Epidermal melanocyte (primary cell): ENCODE measurements around the gene MRPS6.

Experiments
- DNase-seq: peaks from one replicate; pipeline ENCODE4 v3.0.0; 2011; ENCODE audit warnings: low spot score; ENCODE audit not compliant: insufficient read length

The MRPS6 gene

GRCh38 chr21:34071683-34072082 lies 1.7 kb upstream of the MRPS6 start:
- DNase-seq = no peak

- DNase-seq = no peak
Observed at GRCh38 chr21:34072145-34073031, 990 bp upstream of the MRPS6 start.

DNA sequence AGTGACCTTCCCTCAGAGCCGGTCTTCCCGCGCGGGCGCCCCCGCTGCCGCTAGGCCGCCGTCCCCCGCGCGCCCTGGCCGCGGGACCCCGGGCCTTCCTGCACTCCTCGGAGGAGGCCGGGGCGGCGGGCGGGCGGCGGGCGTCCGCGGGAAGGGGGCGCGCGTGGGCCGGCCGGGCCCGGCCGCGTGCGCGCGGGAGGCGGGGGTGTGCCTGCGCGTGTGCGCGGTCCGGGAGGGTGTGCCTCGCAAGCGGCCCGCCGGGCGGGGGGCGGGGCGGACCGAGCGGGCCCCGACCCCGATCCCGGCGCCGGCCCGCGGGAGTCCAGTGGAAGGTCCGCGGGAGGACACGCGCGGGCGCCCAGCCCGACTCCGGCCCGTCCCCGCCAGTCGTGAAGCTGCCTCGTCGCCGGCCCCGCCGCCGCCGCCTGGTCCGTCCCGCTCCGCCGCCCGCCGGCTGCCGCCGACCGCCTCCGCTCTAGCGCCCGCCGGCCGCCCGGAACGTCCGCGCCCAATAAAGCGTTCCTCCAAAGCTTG lies 438 bp downstream of the MRPS6 start:
- DNase-seq = no peak

GRCh38 chr21:34074283-34075090 lies 1.1 kb downstream of the MRPS6 start:
- DNase-seq = no peak

GRCh38 chr21:34075091-34075425 lies 1.7 kb downstream of the MRPS6 start:
- no peak for DNase-seq

GRCh38 chr21:34075760-34076660 lies 2.6 kb downstream of the MRPS6 start:
- DNase-seq = no peak

GRCh38 chr21:34076835-34077234 lies 3.5 kb downstream of the MRPS6 start:
- DNase-seq = no peak

GRCh38 chr21:34077888-34078287 lies 4.5 kb downstream of the MRPS6 start:
- no peak for DNase-seq

GRCh38 chr21:34078915-34079314 lies 5.5 kb downstream of the MRPS6 start:
- DNase-seq = no peak

GRCh38 chr21:34080710-34081109 lies 7.3 kb downstream of the MRPS6 start:
- no peak for DNase-seq

DNA sequence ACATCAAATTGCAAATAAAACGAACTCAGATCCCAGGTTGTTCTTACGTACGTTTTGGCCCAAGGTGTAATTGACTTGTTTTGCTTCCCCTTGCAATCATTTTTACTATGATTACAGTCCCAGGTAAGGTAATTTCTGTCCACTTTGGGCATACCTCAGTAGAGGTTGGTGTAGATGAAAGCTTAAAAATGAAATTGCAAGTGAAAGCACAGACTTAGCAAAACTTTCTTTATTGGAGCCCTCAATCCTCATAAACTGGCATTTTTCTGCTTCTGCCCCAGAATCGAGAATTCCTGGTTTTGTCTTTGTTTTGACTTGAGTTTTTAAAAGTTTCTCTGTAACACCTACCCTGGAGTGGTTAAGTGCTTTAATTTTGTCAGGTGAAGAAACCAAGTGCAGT lies 9.4 kb downstream of the MRPS6 start:
- no peak for DNase-seq

GRCh38 chr21:34083357-34083756 lies 10.0 kb downstream of the MRPS6 start:
- DNase-seq = no peak

GRCh38 chr21:34085129-34085528 lies 11.8 kb downstream of the MRPS6 start:
- no peak for DNase-seq

DNA sequence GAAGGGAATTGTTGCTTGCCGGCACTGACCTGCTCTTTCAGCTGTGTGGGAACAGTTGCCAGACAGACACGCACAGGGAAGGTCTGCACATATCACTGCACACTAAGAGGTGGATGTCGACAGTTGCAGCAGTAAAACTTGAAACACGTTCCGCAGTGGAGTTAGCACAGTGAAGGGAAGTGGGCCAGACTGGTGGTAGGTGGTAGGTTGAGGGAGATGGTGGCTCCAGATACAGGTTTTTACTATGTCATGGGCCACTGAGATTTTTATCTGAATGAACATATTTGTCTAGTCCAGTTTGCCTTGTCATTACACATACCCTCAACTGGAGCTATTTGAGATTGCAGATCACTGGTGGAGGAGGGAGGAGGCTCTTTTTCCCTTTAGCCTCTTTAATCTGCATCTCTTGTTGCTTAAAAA lies 13.5 kb downstream of the MRPS6 start:
- DNase-seq = no peak

DNA sequence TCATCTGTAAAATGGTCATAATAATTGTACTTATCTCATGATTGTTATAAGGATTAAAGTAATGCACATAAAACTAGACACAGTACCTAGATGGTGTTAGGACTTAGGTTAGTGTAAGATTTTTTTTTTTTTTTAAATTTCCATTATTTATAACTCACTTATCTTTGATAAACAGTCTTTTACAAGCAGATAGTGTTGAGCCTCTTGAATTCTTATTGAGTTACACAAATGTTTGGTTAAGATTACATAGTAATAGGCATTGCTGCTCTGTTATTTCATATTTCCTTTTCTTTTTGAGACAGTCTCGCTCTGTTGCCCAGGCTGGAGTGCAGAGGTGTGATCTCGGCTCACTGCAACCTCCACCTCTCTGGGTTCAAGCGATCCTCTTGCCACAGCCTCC lies 15.4 kb downstream of the MRPS6 start:
- DNase-seq = no peak

DNA sequence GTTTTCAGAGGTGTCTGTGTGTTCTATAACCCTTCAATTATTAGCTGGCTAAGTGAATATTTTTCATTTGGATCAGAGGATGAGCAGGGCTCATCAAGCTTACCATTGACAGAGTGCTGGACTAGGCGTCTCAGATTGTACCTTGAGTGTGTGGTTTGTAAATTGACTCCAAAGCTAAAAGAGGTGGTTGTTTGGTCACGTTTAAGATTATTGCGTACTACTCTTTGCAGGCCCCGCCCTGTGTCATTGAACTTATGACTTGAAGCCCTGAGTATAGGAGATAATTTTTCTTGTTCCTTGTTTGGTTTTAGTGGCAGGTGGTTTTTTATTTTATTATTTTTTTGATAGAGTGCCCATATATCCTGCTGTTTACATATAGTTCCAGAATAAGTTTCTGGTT lies 17.7 kb downstream of the MRPS6 start:
- DNase-seq = no peak

DNA sequence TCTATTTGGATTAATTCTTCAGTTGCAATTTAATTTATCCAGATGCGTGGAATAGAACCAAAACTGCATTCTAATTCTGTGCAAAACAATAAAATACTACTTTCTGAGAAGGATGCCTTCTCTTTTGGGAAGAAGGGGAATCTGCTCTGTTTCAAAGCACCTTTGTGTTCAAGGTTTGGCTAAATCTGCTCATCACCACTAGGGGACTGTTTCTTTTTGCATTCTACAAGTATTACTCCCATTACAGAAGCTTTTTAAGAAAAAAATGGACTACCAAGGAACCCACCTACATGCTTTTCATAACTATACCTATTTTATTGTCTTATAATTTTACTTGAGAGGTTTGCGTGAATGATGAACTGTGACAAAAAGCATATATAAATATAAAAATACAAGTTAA lies 18.2 kb downstream of the MRPS6 start:
- DNase-seq = no peak

DNA sequence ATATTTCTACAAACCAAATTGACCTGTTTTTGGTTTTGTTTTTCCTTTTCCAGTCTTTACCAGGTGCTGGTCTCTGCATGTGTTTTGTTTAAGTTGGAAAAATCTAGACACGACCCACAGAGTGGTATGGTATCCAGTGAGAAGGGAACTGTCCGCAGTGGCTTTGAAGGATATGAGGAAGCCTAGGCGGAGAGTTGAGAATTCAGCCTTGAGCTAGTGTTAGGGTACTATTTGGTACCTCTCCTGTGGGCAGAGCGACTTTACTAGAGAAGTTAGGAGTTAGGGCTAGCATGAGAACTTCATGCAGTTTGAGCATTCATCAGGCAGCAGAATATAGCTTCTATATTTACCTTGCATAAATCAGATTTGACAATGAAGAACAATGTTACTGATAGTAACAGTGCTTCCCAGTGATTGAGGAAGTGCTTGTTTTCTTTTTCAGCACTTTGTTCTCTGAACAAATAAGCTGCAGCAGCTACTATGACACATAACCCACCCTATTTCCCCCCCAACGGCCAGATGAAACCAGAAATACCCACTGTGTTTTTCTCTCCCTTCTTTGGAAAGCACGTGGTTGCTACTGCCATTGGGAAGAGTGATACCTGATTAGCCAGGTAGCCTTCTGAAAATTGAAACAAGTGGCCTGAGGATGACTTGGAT lies 19.0 kb downstream of the MRPS6 start:
- no peak for DNase-seq

GRCh38 chr21:34093083-34093482 lies 19.7 kb downstream of the MRPS6 start:
- DNase-seq = no peak

DNA sequence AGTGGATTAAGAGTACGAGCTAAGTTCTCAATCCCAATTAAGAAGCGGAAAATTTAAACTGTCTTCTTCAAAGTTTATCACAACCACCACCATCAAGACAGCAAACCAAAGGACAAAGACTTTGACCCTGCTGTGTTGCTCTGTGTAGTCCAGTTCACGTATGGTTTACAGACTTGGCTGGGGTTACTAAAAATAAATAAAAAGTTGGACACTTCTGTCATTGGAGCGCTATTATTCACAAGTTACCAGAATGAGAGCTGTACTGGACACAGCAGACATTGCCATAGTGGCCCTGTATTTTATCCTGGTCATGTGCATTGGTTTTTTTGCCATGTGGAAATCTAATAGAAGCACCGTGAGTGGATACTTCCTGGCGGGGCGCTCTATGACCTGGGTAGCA lies 21.6 kb downstream of the MRPS6 start:
- DNase-seq = no peak

DNA sequence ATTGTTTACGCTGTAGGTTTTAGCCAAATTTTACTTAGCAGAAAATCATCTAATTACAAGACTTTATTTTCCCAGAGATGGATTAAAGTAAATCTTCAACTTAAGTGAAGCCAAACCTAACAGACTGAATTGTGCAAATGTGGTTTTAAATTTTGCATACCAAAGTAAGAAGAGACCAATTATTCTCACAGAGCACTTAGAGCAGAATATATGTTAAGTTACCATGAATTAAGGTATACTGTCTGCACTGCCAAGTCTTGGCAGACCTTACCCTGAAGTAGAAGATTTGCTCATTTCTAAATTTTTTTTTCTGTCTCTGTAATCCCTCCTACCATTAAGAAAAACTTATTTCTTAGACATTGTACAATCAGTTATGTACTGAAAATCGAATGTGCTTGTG lies 24.1 kb downstream of the MRPS6 start:
- no peak for DNase-seq
